ENCODE data around the gene TPSB2.

TPSB2 gene

GRCh38 chr16:1208239-1208830 lies 21.6 kb downstream of the TPSB2 start:
- no peak for TF ChIP-seq CTCF (IDR thresholded peaks at IDR 0.05)
- Histone ChIP-seq H3K27me3 (ENCODE audit: control insufficient read depth, insufficient read depth, low read length) (no peaks in the 10 kb centered on the region), H3K9me3 (ENCODE audit: control insufficient read depth, low read length) (no peaks in the 10 kb centered on the region), H3K4me3 (ENCODE audit: low read depth, low read length) (no peak overlapping the region), H2AFZ (no peak overlapping the region), H3K36me3 (ENCODE audit: control insufficient read depth, insufficient read depth, low read length) (no peaks in the 10 kb centered on the region), H3K79me2 (no peaks in the 10 kb centered on the region), H3K27ac (no peak overlapping the region), H3K9ac (no peak overlapping the region), H3K4me1 (no peaks in the 10 kb centered on the region), H3K4me2 (ENCODE audit: low read length) (no peak overlapping the region)

- Histone ChIP-seq H3K4me1 (no peaks in the 10 kb centered on the region), H3K4me3 (ENCODE audit: low read depth, low read length) (no peak overlapping the region), H3K9ac (no peak overlapping the region), H3K27me3 (ENCODE audit: control insufficient read depth, insufficient read depth, low read length) (no peaks in the 10 kb centered on the region), H3K4me2 (ENCODE audit: low read length) (no peak overlapping the region), H3K79me2 (no peaks in the 10 kb centered on the region), H2AFZ (no peak overlapping the region), H3K9me3 (ENCODE audit: control insufficient read depth, low read length) (no peaks in the 10 kb centered on the region), H3K36me3 (ENCODE audit: control insufficient read depth, insufficient read depth, low read length) (no peaks in the 10 kb centered on the region), H3K27ac (no peak overlapping the region)
- no peak for TF ChIP-seq CTCF (IDR thresholded peaks at IDR 0.05)
Observed at GRCh38 chr16:1206786-1207185, 23.2 kb downstream of the TPSB2 start.

- Histone ChIP-seq H3K9ac (no peak overlapping the region), H3K9me3 (ENCODE audit: control insufficient read depth, low read length) (no peaks in the 10 kb centered on the region), H3K4me1 (no peaks in the 10 kb centered on the region), H3K27me3 (ENCODE audit: control insufficient read depth, insufficient read depth, low read length) (no peaks in the 10 kb centered on the region), H3K27ac (no peak overlapping the region), H3K4me3 (ENCODE audit: low read depth, low read length) (no peak overlapping the region), H3K36me3 (ENCODE audit: control insufficient read depth, insufficient read depth, low read length) (no peaks in the 10 kb centered on the region), H3K4me2 (ENCODE audit: low read length) (no peak overlapping the region), H3K79me2 (no peaks in the 10 kb centered on the region), H2AFZ (no peak overlapping the region)
- TF ChIP-seq CTCF (IDR thresholded peaks at IDR 0.05): no peak
Observed at GRCh38 chr16:1206326-1206725, 23.7 kb downstream of the TPSB2 start.

GRCh38 chr16:1204933-1205332 lies 25.1 kb downstream of the TPSB2 start:
- Histone ChIP-seq H3K36me3 (ENCODE audit: control insufficient read depth, insufficient read depth, low read length) (no peaks in the 10 kb centered on the region), H3K79me2 (no peaks in the 10 kb centered on the region), H3K9ac (no peak overlapping the region), H2AFZ (no peak overlapping the region), H3K27ac (no peak overlapping the region), H3K4me1 (no peaks in the 10 kb centered on the region), H3K27me3 (ENCODE audit: control insufficient read depth, insufficient read depth, low read length) (no peaks in the 10 kb centered on the region), H3K9me3 (ENCODE audit: control insufficient read depth, low read length) (no peaks in the 10 kb centered on the region), H3K4me2 (ENCODE audit: low read length) (no peak overlapping the region), H3K4me3 (ENCODE audit: low read depth, low read length) (no peak overlapping the region)
- TF ChIP-seq CTCF (IDR thresholded peaks at IDR 0.05): no peak

- Histone ChIP-seq H3K27ac (no peak overlapping the region), H3K36me3 (ENCODE audit: control insufficient read depth, insufficient read depth, low read length) (no peaks in the 10 kb centered on the region), H3K4me2 (ENCODE audit: low read length) (no peak overlapping the region), H3K79me2 (no peaks in the 10 kb centered on the region), H3K9me3 (ENCODE audit: control insufficient read depth, low read length) (no peaks in the 10 kb centered on the region), H3K9ac (no peak overlapping the region), H3K27me3 (ENCODE audit: control insufficient read depth, insufficient read depth, low read length) (no peaks in the 10 kb centered on the region), H3K4me1 (no peaks in the 10 kb centered on the region), H2AFZ (no peak overlapping the region), H3K4me3 (ENCODE audit: low read depth, low read length) (no peak overlapping the region)
- no peak for TF ChIP-seq CTCF (IDR thresholded peaks at IDR 0.05)
Observed at GRCh38 chr16:1202274-1202673, 27.7 kb downstream of the TPSB2 start.

Measured in parathyroid adenoma (tissue), 2 donors.